A549 (cell line): ENCODE data around the gene TAF1A. TPM values are rescaled to one million over a fixed set of nuclear protein-coding genes. Genes with fewer than 3 reads are reported as not detected.

ENCODE experiments used
- CEBPB ChIP-seq, 2 experiments: fragments of >200 bp in 1 of 2; sonication (Bioruptor Twin) in 1 of 2; formaldehyde crosslinking in 1 of 2; IDR thresholded peaks; 2 replicates each; pipeline ENCODE4 v1.6.1; 2012 to 2016
- CHD4 ChIP-seq: fragments of 200-600 bp; sonication (generic); IDR thresholded peaks from 2 replicates; pipeline ENCODE4 v1.6.1; 2016; ENCODE audit warnings: antibody characterized with exemption, mild to moderate bottlenecking, borderline replicate concordance
- FOSB ChIP-seq: fragments of 250-450 bp; sonication (Bioruptor Pico); IDR thresholded peaks from 2 replicates; pipeline ENCODE4 v1.5.0; 2020; ENCODE audit warnings: mild to moderate bottlenecking, moderate library complexity
- FOSL2 ChIP-seq, 2 experiments: fragments of 450-650 bp in 1 of 2; fragments of >200 bp in 1 of 2; sonication (Bioruptor Twin) in 1 of 2; formaldehyde crosslinking; IDR thresholded peaks; 2 replicates each; pipeline versions ENCODE4 v1.5.0 to v1.6.1; 2016 to 2020; ENCODE audit warnings: mild to moderate bottlenecking in 1 of 2, moderate library complexity in 1 of 2
- FOXS1 ChIP-seq: fragments of 250-450 bp; sonication (Bioruptor Pico); IDR thresholded peaks from 2 replicates; pipeline ENCODE4 v1.5.0; 2020; ENCODE audit warnings: mild to moderate bottlenecking, moderate library complexity
- HDAC2 ChIP-seq: fragments of 200-600 bp; sonication (generic); IDR thresholded peaks from 2 replicates; pipeline ENCODE4 v1.6.1; 2016
- KDM1A ChIP-seq: fragments of 200-600 bp; sonication (generic); IDR thresholded peaks from 2 replicates; pipeline ENCODE4 v1.6.1; 2016; ENCODE audit warnings: low read depth, mild to moderate bottlenecking
- MAFK ChIP-seq: fragments of 450-650 bp; IDR thresholded peaks from 2 replicates; pipeline ENCODE4 v1.6.1; 2014; ENCODE audit not compliant: partially characterized antibody
- MAX ChIP-seq: IDR thresholded peaks from 2 replicates; pipeline ENCODE4 v1.6.1; 2012
- MAZ ChIP-seq: fragments of 150-350 bp; IDR thresholded peaks from 2 replicates; pipeline ENCODE4 v1.6.1; 2014; ENCODE audit warnings: antibody characterized with exemption, low read depth, low read length, borderline replicate concordance
- NPAS2 ChIP-seq: fragments of 250-450 bp; sonication (Bioruptor Pico); IDR thresholded peaks from 2 replicates; pipeline ENCODE4 v1.8.0; 2022; ENCODE audit warnings: mild to moderate bottlenecking, moderate library complexity, borderline replicate concordance
- PHF8 ChIP-seq: fragments of 200-600 bp; sonication (generic); IDR thresholded peaks from 2 replicates; pipeline ENCODE4 v1.6.1; 2016; ENCODE audit warnings: low read depth, mild to moderate bottlenecking, antibody characterized with exemption, moderate library complexity, borderline replicate concordance
- RAD21 ChIP-seq, 2 experiments: fragments of >200 bp in 1 of 2; sonication (Bioruptor Twin) in 1 of 2; formaldehyde crosslinking in 1 of 2; IDR thresholded peaks in 1 of 2; conservative IDR thresholded peaks in 1 of 2; 2 replicates in 1 of 2; 3 replicates in 1 of 2; pipeline ENCODE4 v1.6.1; 2012 to 2018; ENCODE audit warnings: inconsistent platforms in 1 of 2
- REST ChIP-seq: fragments of 200-600 bp; sonication (generic); IDR thresholded peaks from 2 replicates; pipeline ENCODE4 v1.6.1; 2016; ENCODE audit warnings: antibody characterized with exemption, mild to moderate bottlenecking, moderate library complexity
- SREBF2 ChIP-seq: fragments of 450-650 bp; IDR thresholded peaks from 2 replicates; pipeline ENCODE4 v1.6.1; 2014; ENCODE audit warnings: mild to moderate bottlenecking, moderate library complexity
- TP53 ChIP-seq: fragments of 250-450 bp; sonication (Bioruptor Pico); IDR thresholded peaks from 2 replicates; pipeline ENCODE4 v1.5.0; 2021; ENCODE audit warnings: mild to moderate bottlenecking, moderate library complexity
- ZSCAN20 ChIP-seq: fragments of 250-450 bp; sonication (Bioruptor Pico); IDR thresholded peaks from 2 replicates; pipeline ENCODE4 v1.8.0; 2022; ENCODE audit warnings: mild to moderate bottlenecking, moderate library complexity
- polyA plus RNA-seq, 4 experiments: library from polyadenylated mRNA; depleted of rRNA in 3 of 4; stranded (reverse); fragments of >200 nt; fragmentation: RNase III in 1 of 4; extraction: RNeasy Plus Mini Kit Qiagen cat#74134 plus additional on column Dnase treatment in 1 of 4; gene quantifications; 2 replicates in 3 of 4; 3 replicates in 1 of 4; pipeline ENCODE4 v1.2.3, GENCODE V29; 2011 to 2017
- TF ChIP-seq, protein P1 (sequence below): fragments of 250-450 bp; sonication (Bioruptor Pico); IDR thresholded peaks from 2 replicates; pipeline ENCODE4 v1.5.0; 2021; ENCODE audit warnings: mild to moderate bottlenecking, moderate library complexity, borderline replicate concordance
- TF ChIP-seq, protein P2 (sequence below): IDR thresholded peaks from 2 replicates; pipeline ENCODE4 v1.6.1; 2012; ENCODE audit warnings: low read depth, borderline replicate concordance
- TF ChIP-seq, protein P3 (sequence below): fragments of 150-350 bp; IDR thresholded peaks from 2 replicates; pipeline ENCODE4 v1.6.1; 2014; ENCODE audit warnings: low read depth, mild to moderate bottlenecking, low read length

TAF1A gene
- polyA plus RNA-seq, 2 of the 4 experiments (the other 2 are of a cell fraction) = 11.7 to 21.7 TPM

DNA sequence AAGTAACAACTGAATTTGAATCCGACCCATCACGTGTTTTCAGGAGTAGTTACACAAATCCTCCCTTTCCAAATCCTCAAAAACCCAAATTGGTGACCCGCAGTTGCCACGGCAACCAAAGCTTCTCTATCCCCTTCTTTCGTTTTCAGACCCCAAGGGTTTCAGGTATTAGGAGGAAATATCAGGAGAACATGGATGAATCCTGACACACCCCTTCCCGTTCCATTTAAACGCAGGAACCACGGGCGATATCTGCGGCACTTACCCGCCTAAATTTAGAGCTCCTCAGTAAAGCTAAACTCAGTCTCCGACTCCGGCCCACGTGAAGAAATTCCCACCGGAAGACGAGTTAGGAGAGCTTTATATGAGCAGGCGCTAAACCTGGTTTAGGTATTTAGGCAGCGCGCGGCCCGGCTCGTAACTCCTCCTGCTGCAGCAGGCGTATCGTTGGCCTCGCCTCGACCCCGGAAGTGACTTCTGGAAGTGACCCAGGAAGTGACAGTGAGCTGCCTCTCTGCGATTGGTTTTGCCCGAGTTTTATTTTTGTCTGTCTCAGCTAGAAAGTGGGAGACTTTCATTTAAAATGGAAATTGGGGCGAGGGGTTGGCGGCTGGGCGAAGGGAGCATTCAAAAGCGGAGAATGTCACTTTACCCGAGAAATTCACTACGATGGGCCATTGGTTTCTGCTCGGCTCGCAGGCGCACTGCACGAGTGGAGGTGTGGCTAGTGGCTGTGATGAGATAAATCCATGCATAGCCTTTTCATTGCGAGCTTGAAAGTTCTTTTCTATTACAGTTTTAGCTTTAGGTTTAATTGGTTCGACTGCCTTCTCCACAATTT, at the start of gene TAF1A (continued):
- TF ChIP-seq MAFK = peak; percentile 79
- no peak for TF ChIP-seq NPAS2 (CRISPR knock-in tag)
- TF ChIP-seq MAX = peak; percentile 76
- TF ChIP-seq FOXS1 (CRISPR knock-in tag) = no peak
- no peak for TF ChIP-seq ZSCAN20 (CRISPR knock-in tag)
- no peak for TF ChIP-seq FOSB (CRISPR knock-in tag)
- peak; percentile 48; the same call in 1 of the 2 replicates for TF ChIP-seq PHF8
- no peak for TF ChIP-seq TP53 (CRISPR knock-in tag)
- TF ChIP-seq, protein P1, sequence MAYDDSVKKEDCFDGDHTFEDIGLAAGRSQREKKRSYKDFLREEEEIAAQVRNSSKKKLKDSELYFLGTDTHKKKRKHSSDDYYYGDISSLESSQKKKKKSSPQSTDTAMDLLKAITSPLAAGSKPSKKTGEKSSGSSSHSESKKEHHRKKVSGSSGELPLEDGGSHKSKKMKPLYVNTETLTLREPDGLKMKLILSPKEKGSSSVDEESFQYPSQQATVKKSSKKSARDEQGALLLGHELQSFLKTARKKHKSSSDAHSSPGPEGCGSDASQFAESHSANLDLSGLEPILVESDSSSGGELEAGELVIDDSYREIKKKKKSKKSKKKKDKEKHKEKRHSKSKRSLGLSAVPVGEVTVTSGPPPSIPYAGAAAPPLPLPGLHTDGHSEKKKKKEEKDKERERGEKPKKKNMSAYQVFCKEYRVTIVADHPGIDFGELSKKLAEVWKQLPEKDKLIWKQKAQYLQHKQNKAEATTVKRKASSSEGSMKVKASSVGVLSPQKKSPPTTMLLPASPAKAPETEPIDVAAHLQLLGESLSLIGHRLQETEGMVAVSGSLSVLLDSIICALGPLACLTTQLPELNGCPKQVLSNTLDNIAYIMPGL (CRISPR knock-in tag) = peak; percentile 56; the same call in 1 of the 2 replicates
- TF ChIP-seq FOSL2 (IDR thresholded peaks at IDR 0.05) = no peak
- TF ChIP-seq FOSL2 (CRISPR knock-in tag; IDR thresholded peaks at IDR 0.05) = no peak
- TF ChIP-seq HDAC2 = no peak
- TF ChIP-seq, protein P2, sequence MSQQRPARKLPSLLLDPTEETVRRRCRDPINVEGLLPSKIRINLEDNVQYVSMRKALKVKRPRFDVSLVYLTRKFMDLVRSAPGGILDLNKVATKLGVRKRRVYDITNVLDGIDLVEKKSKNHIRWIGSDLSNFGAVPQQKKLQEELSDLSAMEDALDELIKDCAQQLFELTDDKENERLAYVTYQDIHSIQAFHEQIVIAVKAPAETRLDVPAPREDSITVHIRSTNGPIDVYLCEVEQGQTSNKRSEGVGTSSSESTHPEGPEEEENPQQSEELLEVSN = no peak
- TF ChIP-seq MAZ = no peak
- no peak for TF ChIP-seq KDM1A
- TF ChIP-seq, protein P3, sequence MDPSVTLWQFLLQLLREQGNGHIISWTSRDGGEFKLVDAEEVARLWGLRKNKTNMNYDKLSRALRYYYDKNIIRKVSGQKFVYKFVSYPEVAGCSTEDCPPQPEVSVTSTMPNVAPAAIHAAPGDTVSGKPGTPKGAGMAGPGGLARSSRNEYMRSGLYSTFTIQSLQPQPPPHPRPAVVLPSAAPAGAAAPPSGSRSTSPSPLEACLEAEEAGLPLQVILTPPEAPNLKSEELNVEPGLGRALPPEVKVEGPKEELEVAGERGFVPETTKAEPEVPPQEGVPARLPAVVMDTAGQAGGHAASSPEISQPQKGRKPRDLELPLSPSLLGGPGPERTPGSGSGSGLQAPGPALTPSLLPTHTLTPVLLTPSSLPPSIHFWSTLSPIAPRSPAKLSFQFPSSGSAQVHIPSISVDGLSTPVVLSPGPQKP = no peak
- no peak for TF ChIP-seq REST
- TF ChIP-seq CEBPB (IDR thresholded peaks at IDR 0.05) = no peak
- no peak for TF ChIP-seq SREBF2
- TF ChIP-seq RAD21 (conservative IDR thresholded peaks at IDR 0.05 in 1 of 2, IDR thresholded peaks at IDR 0.05 in 1 of 2) = no peak
- no peak for TF ChIP-seq CHD4
